ENCODE data around the gene AADAC. TPM values are rescaled to one million over a fixed set of nuclear protein-coding genes. Genes with fewer than 3 reads are reported as not detected.

The AADAC gene
- total RNA-seq, 2 experiments from 2014 or later: not detected

DNA sequence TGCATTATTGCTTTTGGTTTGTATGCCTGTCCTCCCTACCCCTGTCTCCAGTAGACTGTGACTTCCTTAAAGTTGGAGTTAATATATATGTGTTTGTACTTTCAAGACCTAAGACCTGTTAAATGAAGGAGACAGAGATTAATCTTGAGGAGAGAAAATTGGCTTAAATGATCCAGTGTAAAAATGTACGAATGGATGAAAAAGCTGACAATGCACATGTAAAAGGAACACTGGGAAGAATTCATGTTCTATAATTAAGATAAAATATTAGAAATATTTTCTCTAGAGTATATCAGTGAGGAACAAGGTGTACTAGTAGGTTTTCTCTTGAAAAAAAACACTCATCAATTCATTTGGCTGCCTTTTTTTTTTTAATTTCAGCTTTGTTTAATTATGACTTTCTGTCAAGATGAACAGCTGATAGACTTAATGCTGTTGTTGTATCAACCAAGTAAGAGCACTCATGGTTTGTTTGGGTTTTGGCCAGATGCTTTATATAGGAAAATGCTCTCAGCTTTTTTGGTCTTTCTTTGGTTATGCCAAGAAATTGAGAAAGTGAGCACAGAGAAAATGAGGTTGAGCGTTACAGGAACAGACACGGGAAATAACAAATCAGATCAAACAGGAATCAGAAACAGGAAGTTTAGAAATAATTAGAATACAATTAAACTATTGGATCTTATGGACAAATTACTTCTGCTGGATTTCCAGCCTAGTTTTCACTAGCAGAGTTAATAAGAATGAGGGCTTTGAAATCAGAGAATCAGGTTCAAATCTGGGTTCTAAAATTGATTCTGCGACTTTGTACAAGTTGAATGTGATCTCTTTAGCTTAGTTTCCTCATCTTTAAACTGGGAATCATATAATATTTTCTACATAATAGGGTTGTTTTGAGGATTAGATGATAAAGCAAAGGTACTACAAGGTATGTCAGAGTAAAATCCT is 38.3 kb upstream of the AADAC start:
- Mint-ChIP-seq H3K4me3 (no peak overlapping the region), H3K36me3 (ENCODE audit: low read depth) (no peaks in the 10 kb centered on the region), H3K27ac (no peak overlapping the region), H3K27me3 (peaks cover 2% of the 10 kb centered on the region), H3K9me3 (no peaks in the 10 kb centered on the region), H3K4me1 (ENCODE audit: low read depth) (no peaks in the 10 kb centered on the region)
- CTCF ChIA-PET: no interaction called here
- POLR2A ChIA-PET: no interaction called here
- ATAC-seq (no peak), DNase-seq (no peak)
- TF ChIP-seq, protein P1, sequence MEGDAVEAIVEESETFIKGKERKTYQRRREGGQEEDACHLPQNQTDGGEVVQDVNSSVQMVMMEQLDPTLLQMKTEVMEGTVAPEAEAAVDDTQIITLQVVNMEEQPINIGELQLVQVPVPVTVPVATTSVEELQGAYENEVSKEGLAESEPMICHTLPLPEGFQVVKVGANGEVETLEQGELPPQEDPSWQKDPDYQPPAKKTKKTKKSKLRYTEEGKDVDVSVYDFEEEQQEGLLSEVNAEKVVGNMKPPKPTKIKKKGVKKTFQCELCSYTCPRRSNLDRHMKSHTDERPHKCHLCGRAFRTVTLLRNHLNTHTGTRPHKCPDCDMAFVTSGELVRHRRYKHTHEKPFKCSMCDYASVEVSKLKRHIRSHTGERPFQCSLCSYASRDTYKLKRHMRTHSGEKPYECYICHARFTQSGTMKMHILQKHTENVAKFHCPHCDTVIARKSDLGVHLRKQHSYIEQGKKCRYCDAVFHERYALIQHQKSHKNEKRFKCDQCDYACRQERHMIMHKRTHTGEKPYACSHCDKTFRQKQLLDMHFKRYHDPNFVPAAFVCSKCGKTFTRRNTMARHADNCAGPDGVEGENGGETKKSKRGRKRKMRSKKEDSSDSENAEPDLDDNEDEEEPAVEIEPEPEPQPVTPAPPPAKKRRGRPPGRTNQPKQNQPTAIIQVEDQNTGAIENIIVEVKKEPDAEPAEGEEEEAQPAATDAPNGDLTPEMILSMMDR (IDR thresholded peaks at IDR 0.05): no peak
- intact Hi-C loops (cut with micrococcal nuclease): no loop called here

DNA sequence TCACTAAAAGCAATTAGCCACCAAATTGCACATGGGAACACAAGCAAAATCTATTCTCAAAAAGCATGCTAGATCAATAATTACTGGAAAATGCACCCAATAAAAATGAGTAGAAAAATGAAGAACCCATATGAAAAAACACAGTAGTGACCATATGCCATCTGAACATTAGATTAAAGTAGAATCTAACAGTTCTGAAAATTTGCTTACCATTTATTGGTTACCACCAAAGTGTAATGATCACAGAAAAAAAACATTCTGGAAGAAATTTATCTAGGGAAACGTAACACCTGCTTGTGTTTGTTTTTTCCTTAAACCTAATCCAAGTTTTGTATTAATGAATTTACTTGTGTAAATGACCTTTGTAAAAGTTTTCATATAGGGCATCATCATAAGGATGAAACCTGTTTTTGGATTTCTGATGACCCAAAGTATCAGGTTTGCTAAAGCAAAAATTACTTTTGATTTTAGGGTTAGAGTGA is 37.6 kb upstream of the AADAC start:
- Mint-ChIP-seq H3K4me1 (ENCODE audit: low read depth) (no peaks in the 10 kb centered on the region), H3K9me3 (no peaks in the 10 kb centered on the region), H3K4me3 (no peak overlapping the region), H3K36me3 (ENCODE audit: low read depth) (no peaks in the 10 kb centered on the region), H3K27ac (no peak overlapping the region), H3K27me3 (peaks cover 2% of the 10 kb centered on the region)
- CTCF ChIA-PET: no interaction called here
- intact Hi-C loops (cut with micrococcal nuclease): no loop called here
- DNase-seq (no peak), ATAC-seq (no peak)
- TF ChIP-seq, protein P1 (IDR thresholded peaks at IDR 0.05): no peak
- POLR2A ChIA-PET: no interaction called here

GRCh38 chr3:151777880-151778279 is 36.0 kb upstream of the AADAC start:
- Mint-ChIP-seq H3K27me3 (peaks cover 2% of the 10 kb centered on the region), H3K4me3 (no peak overlapping the region), H3K36me3 (ENCODE audit: low read depth) (no peaks in the 10 kb centered on the region), H3K4me1 (ENCODE audit: low read depth) (no peaks in the 10 kb centered on the region), H3K9me3 (no peaks in the 10 kb centered on the region), H3K27ac (no peak overlapping the region)
- no peak for DNase-seq
- ATAC-seq: no peak
- POLR2A ChIA-PET: interaction anchor here (0.5 to 0.7 kb wide), 3 partner anchors 343 to 813 kb away, joined by 3 to 4 read pairs (median 3); no protein-coding TSS in a partner anchor
- TF ChIP-seq, protein P1 (IDR thresholded peaks at IDR 0.05): no peak
- CTCF ChIA-PET: no interaction called here
- intact Hi-C loops (cut with micrococcal nuclease): no loop called here

DNA sequence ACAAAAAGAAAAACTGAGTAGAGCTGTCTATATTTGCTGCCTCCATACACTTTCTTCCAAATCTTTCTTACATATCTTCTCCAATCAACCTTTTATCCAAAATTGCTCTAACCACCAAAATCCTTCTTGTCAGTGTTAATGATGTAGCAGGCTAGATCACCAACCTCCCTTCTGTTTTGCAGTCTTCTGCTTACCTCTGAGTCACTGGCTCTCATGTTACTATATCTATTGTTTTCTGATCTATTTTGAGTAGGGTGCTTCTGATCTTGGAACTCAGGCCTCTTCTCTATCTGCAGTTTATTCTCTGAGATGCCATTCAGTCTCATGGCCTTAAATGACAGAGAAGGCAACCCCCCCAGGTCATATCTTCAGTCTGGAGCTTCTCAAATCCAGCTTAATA is 26.3 kb upstream of the AADAC start:
- DNase-seq (no peak), ATAC-seq (no peak)
- Mint-ChIP-seq H3K4me1 (ENCODE audit: low read depth) (no peaks in the 10 kb centered on the region), H3K4me3 (no peak overlapping the region), H3K27ac (no peak overlapping the region), H3K36me3 (ENCODE audit: low read depth) (no peaks in the 10 kb centered on the region), H3K27me3 (no peaks in the 10 kb centered on the region), H3K9me3 (no peaks in the 10 kb centered on the region)
- ChIA-PET CTCF (no interaction called here), POLR2A (no interaction called here)
- TF ChIP-seq, protein P1 (IDR thresholded peaks at IDR 0.05): no peak
- intact Hi-C loops (cut with micrococcal nuclease): no loop called here

DNA sequence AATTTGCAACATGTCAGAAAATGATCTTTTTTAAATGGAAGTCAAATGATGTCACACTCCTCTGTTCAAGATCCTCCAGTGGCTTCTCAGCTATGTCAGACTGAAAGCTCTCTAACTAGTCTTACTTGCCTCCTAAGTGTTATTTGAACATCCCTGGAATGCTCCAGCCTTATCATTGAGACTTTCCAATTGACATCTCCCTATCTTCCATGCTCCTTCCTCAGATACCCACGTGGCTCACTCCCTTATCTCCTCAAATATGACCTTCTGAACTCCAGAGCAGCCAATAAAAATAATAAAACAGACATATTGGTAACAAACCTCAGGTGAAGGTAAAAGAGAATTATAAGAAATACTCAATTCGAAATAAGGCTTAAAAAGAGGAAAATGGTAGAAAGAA is 25.5 kb upstream of the AADAC start:
- TF ChIP-seq, protein P1 (IDR thresholded peaks at IDR 0.05): no peak
- Mint-ChIP-seq H3K4me1 (ENCODE audit: low read depth) (no peaks in the 10 kb centered on the region), H3K9me3 (no peaks in the 10 kb centered on the region), H3K27ac (no peak overlapping the region), H3K36me3 (ENCODE audit: low read depth) (no peaks in the 10 kb centered on the region), H3K27me3 (no peaks in the 10 kb centered on the region), H3K4me3 (no peak overlapping the region)
- intact Hi-C loops (cut with micrococcal nuclease): no loop called here
- no peak for DNase-seq
- ChIA-PET POLR2A (no interaction called here), CTCF (no interaction called here)
- ATAC-seq: no peak
